Measurements from ENCODE around the gene BATF.

BATF gene

DNA sequence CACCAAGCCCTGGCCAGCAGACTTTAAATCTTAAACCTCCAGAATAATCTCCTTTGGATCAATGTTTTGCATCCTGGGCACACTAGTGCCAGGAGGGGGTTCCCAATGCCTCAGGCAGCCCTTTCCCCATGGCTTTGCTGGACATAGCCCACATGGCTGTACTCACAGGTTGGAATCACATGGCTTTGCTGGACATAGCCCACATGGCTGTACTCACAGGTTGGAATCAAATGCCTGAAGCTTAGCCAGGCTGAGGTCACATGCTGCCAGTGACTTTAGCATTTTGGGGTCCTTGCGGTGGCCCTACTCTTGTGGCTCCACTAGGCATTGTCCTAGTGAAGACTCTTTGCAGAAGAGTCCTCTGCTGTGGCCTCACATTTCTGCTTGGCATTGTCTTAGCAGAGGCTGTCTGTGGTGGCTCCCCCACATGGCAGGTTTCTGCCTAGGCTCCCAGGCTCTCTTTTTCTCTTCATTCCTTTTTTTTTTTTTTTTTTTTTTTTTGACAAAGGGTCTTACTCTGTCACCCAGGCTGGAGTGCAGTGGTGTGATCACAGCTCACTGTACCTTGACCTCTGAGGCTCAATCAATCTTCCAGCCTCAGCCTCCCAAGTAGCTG lies 69.2 kb downstream of the BATF start:
- no peak overlapping the region for H3K4me3 ChIP-seq (ENCODE audit: insufficient read depth, low read depth, low read length)
- peaks cover 3% of the 10 kb centered on the region for H3K9me3 ChIP-seq (ENCODE audit: control insufficient read depth, low read length)
- H3K36me3 ChIP-seq (ENCODE audit: control insufficient read depth, insufficient read depth, low read length) = peaks cover 9% of the 10 kb centered on the region
- 97% methylated on average over 1 of the region's 1 CpG for WGBS, 2 experiments
- H3K27ac ChIP-seq (ENCODE audit: insufficient read depth, low read depth, low read length, poor library complexity, severe bottlenecking) = no peak overlapping the region
- no peaks in the 10 kb centered on the region for H3K27me3 ChIP-seq (ENCODE audit: control insufficient read depth, insufficient read depth, low read length, poor library complexity, severe bottlenecking)
- no peaks in the 10 kb centered on the region for H3K4me1 ChIP-seq (ENCODE audit: control insufficient read depth, insufficient read depth, low read length)

DNA sequence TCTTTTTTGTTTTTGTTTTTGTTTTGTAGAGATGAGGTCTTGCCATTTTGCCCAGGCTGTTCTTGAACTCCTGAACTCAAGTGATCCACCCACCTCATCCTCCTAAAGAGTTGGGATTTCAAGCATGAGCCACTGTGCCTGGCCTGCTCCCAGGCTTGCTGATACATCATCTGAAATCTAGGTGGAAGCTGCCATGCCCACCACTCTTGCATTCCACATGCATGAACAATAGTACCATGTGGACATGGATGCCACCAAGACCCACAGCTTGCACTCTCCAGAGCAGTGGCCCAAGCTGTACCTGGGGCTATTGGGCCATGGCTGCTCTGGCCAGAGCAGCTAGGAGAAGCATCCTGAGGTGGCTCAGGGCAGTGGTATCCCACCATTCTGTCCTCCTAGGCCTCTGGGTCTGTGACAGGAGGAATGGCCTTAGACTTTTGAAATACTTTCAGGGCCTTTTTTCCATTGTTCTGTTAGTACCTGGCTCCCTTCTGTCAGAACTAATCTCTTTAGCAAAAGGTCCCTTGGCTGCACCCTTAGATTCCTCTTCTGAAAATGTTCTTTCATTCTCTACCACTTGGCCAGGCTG lies 69.8 kb downstream of the BATF start:
- Histone ChIP-seq H3K27me3 (ENCODE audit: control insufficient read depth, insufficient read depth, low read length, poor library complexity, severe bottlenecking) (no peaks in the 10 kb centered on the region), H3K4me3 (ENCODE audit: insufficient read depth, low read depth, low read length) (no peak overlapping the region), H3K4me1 (ENCODE audit: control insufficient read depth, insufficient read depth, low read length) (no peaks in the 10 kb centered on the region), H3K9me3 (ENCODE audit: control insufficient read depth, low read length) (peaks cover 3% of the 10 kb centered on the region), H3K36me3 (ENCODE audit: control insufficient read depth, insufficient read depth, low read length) (peaks cover 9% of the 10 kb centered on the region), H3K27ac (ENCODE audit: insufficient read depth, low read depth, low read length, poor library complexity, severe bottlenecking) (no peak overlapping the region)

DNA sequence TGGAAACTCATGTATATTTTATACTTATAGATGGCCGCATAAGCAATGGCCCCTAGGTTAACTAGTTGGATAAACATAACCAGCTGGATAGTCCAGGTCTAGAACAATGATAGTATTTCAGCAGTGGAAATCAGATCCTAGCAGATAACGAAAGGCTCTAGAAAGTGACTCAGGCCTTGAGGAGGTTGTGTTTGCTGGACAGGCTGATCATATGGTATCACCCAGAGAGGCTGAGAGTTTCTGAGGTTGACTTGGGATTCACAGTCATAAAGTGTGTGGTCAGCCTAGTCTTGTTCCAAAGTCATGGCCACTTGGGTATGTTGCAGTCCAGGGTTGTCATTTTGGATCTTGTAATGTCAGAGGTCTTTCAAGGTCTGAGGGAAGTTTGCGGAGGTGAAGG lies 73.0 kb downstream of the BATF start:
- H3K4me3 ChIP-seq (ENCODE audit: insufficient read depth, low read depth, low read length) = no peak overlapping the region
- H3K36me3 ChIP-seq (ENCODE audit: control insufficient read depth, insufficient read depth, low read length) = peaks cover 6% of the 10 kb centered on the region
- no peak overlapping the region for H3K27ac ChIP-seq (ENCODE audit: insufficient read depth, low read depth, low read length, poor library complexity, severe bottlenecking)
- no peaks in the 10 kb centered on the region for H3K27me3 ChIP-seq (ENCODE audit: control insufficient read depth, insufficient read depth, low read length, poor library complexity, severe bottlenecking)
- H3K4me1 ChIP-seq (ENCODE audit: control insufficient read depth, insufficient read depth, low read length) = no peaks in the 10 kb centered on the region
- WGBS, 2 experiments = 96 to 98% methylated on average over 3 of the region's 3 CpGs
- peaks cover 3% of the 10 kb centered on the region for H3K9me3 ChIP-seq (ENCODE audit: control insufficient read depth, low read length)
